HG03039 (cell line): ENCODE data around the gene SPTA1.

Source experiments
- ATAC-seq: cut with Tn5 transposase; IDR thresholded peaks from one replicate; pipeline ENCODE4 v1.9.1; 2021; ENCODE audit warnings: mild to moderate bottlenecking, moderate library complexity; ENCODE audit not compliant: unreplicated experiment

SPTA1 gene

GRCh38 chr1:158687037-158687436 is 522 bp upstream of the SPTA1 start:
- ATAC-seq = no peak

- ATAC-seq = no peak
Observed at GRCh38 chr1:158685085-158685484, 1.4 kb downstream of the SPTA1 start.

- no peak for ATAC-seq
Observed at GRCh38 chr1:158681606-158682005, 4.9 kb downstream of the SPTA1 start.

GRCh38 chr1:158679289-158679688 is 7.2 kb downstream of the SPTA1 start:
- ATAC-seq = no peak

- no peak for ATAC-seq
Observed at GRCh38 chr1:158675563-158676323, 10.8 kb downstream of the SPTA1 start.

- ATAC-seq = no peak
Observed at GRCh38 chr1:158674302-158674701, 12.2 kb downstream of the SPTA1 start.

GRCh38 chr1:158666037-158666436 is 20.5 kb downstream of the SPTA1 start:
- no peak for ATAC-seq

- ATAC-seq = no peak
Observed at GRCh38 chr1:158654571-158654970, 31.9 kb downstream of the SPTA1 start.

- ATAC-seq = no peak
Observed at GRCh38 chr1:158654086-158654485, 32.4 kb downstream of the SPTA1 start.

- no peak for ATAC-seq
Observed at GRCh38 chr1:158652721-158653334, 33.7 kb downstream of the SPTA1 start.

- no peak for ATAC-seq
Observed at GRCh38 chr1:158649052-158649451, 37.5 kb downstream of the SPTA1 start.

- no peak for ATAC-seq
Observed at GRCh38 chr1:158646465-158646864, 40.0 kb downstream of the SPTA1 start.

- ATAC-seq = no peak
Observed at GRCh38 chr1:158644449-158644848, 42.1 kb downstream of the SPTA1 start.

- no peak for ATAC-seq
Observed at GRCh38 chr1:158638904-158639303, 47.6 kb downstream of the SPTA1 start.

- ATAC-seq = no peak
Observed at GRCh38 chr1:158638146-158638545, 48.4 kb downstream of the SPTA1 start.

GRCh38 chr1:158613764-158614163 is 72.8 kb downstream of the SPTA1 start:
- no peak for ATAC-seq

GRCh38 chr1:158611916-158612315 is 74.6 kb downstream of the SPTA1 start:
- no peak for ATAC-seq

GRCh38 chr1:158607296-158607695 is 79.2 kb downstream of the SPTA1 start:
- no peak for ATAC-seq

- no peak for ATAC-seq
Observed at GRCh38 chr1:158604968-158605367, 81.5 kb downstream of the SPTA1 start, which contains the start of gene OR10Z1. TSS of gene OR10Z1 (plus strand) at chr1:158605268. CDS start at chr1:158606439, 1,171 bp downstream.

- ATAC-seq = no peak
Observed at GRCh38 chr1:158600735-158601134, 85.8 kb downstream of the SPTA1 start.

GRCh38 chr1:158586942-158587341 is 99.6 kb downstream of the SPTA1 start:
- no peak for ATAC-seq

- no peak for ATAC-seq
Observed at GRCh38 chr1:158583962-158584361, 102.6 kb downstream of the SPTA1 start.
